SK-N-SH treated with all-trans-retinoic acid at 6 μM for 48 hours (cell line): ENCODE data around the gene BSN.
A peak's percentile ranks its signal among the peaks of the same experiment; 100 is the strongest.

Experiments
- ATAC-seq: fragments of 200-7000 bp; cut with Tn5 transposase; 3 replicates; pipeline ENCODE4 v1.9.1; 2020; ENCODE audit warnings: mild to moderate bottlenecking, moderate library complexity
- ARNTL ChIP-seq: fragments of 450-650 bp; formaldehyde crosslinking; IDR thresholded peaks from 2 replicates; pipeline ENCODE4 v1.5.0; 2020; ENCODE audit warnings: low read depth, mild to moderate bottlenecking, moderate library complexity, borderline replicate concordance
- BACH2 ChIP-seq: fragments of 250-450 bp; sonication (Bioruptor Pico); IDR thresholded peaks from 2 replicates; pipeline ENCODE4 v1.9.0; 2021; ENCODE audit warnings: mild to moderate bottlenecking, borderline replicate concordance
- CSDC2 ChIP-seq: fragments of 250-450 bp; sonication (Bioruptor Pico); IDR thresholded peaks from 2 replicates; pipeline ENCODE4 v1.5.0; 2020; ENCODE audit warnings: mild to moderate bottlenecking, moderate library complexity
- CSRNP3 ChIP-seq: fragments of 250-450 bp; sonication (Bioruptor Pico); IDR thresholded peaks from 2 replicates; pipeline ENCODE4 v1.5.1; 2021; ENCODE audit warnings: mild to moderate bottlenecking, moderate library complexity
- ESRRG ChIP-seq: fragments of 250-450 bp; sonication (Bioruptor Pico); IDR thresholded peaks from 2 replicates; pipeline ENCODE4 v1.6.1; 2021; ENCODE audit warnings: mild to moderate bottlenecking
- GLIS3 ChIP-seq: fragments of 250-450 bp; sonication (Bioruptor Pico); IDR thresholded peaks from 2 replicates; pipeline ENCODE4 v1.5.0; 2020; ENCODE audit warnings: mild to moderate bottlenecking, moderate library complexity
- ISL1 ChIP-seq: fragments of 250-450 bp; sonication (Bioruptor Pico); IDR thresholded peaks from 2 replicates; pipeline ENCODE4 v2.1.2; 2022; ENCODE audit warnings: mild to moderate bottlenecking, moderate library complexity
- OSR1 ChIP-seq: fragments of 250-450 bp; sonication (Bioruptor Pico); IDR thresholded peaks from 2 replicates; pipeline ENCODE4 v1.8.0; 2022; ENCODE audit warnings: moderate library complexity, mild to moderate bottlenecking, inconsistent platforms
- PATZ1 ChIP-seq: fragments of 250-450 bp; sonication (Bioruptor Pico); IDR thresholded peaks from 2 replicates; pipeline ENCODE4 v1.8.0; 2020; ENCODE audit warnings: mild to moderate bottlenecking, moderate library complexity, borderline replicate concordance
- POU6F1 ChIP-seq: fragments of 250-450 bp; sonication (Bioruptor Pico); IDR thresholded peaks from 2 replicates; pipeline ENCODE4 v1.8.0; 2021; ENCODE audit warnings: low read depth, mild to moderate bottlenecking, moderate library complexity, borderline replicate concordance
- PPARA ChIP-seq: fragments of 250-450 bp; sonication (Bioruptor Pico); IDR thresholded peaks from 2 replicates; pipeline ENCODE4 v1.5.0; 2020; ENCODE audit warnings: mild to moderate bottlenecking, borderline replicate concordance
- RARB ChIP-seq: fragments of 250-450 bp; sonication (Bioruptor Pico); IDR thresholded peaks from 2 replicates; pipeline ENCODE4 v1.8.0; 2021; ENCODE audit warnings: mild to moderate bottlenecking, moderate library complexity
- SNAI2 ChIP-seq: fragments of 250-450 bp; sonication (Bioruptor Pico); IDR thresholded peaks from 2 replicates; pipeline ENCODE4 v1.5.0; 2020; ENCODE audit warnings: mild to moderate bottlenecking, moderate library complexity
- TCF4 ChIP-seq: fragments of 250-450 bp; sonication (Bioruptor Pico); IDR thresholded peaks from 2 replicates; pipeline ENCODE4 v1.8.0; 2021; ENCODE audit warnings: mild to moderate bottlenecking, moderate library complexity, borderline replicate concordance
- TOX ChIP-seq: fragments of 250-450 bp; sonication (Bioruptor Pico); IDR thresholded peaks from 2 replicates; pipeline ENCODE4 v1.8.0; 2021; ENCODE audit warnings: mild to moderate bottlenecking, moderate library complexity, borderline replicate concordance
- TSHZ2 ChIP-seq: fragments of 250-450 bp; sonication (Bioruptor Pico); IDR thresholded peaks from 2 replicates; pipeline ENCODE4 v1.5.0; 2020; ENCODE audit warnings: mild to moderate bottlenecking, moderate library complexity
- ZFP3 ChIP-seq: fragments of 250-450 bp; sonication (Bioruptor Pico); IDR thresholded peaks from 2 replicates; pipeline ENCODE4 v1.5.0; 2020; ENCODE audit warnings: mild to moderate bottlenecking, moderate library complexity
- ZFP30 ChIP-seq: fragments of 450-650 bp; formaldehyde crosslinking; IDR thresholded peaks from 2 replicates; pipeline ENCODE4 v1.5.0; 2022; ENCODE audit warnings: mild to moderate bottlenecking, moderate library complexity
- ZNF70 ChIP-seq: fragments of 450-650 bp; formaldehyde crosslinking; IDR thresholded peaks from 2 replicates; pipeline ENCODE4 v1.5.0; 2020; ENCODE audit warnings: mild to moderate bottlenecking, moderate library complexity

Gene BSN

GRCh38 chr3:49673121-49673714 lies 118.9 kb downstream of the BSN start:
- ATAC-seq: no peak
- TF ChIP-seq ESRRG (CRISPR knock-in tag) (no peak), SNAI2 (CRISPR knock-in tag) (no peak), ISL1 (CRISPR knock-in tag) (no peak), CSRNP3 (CRISPR knock-in tag) (no peak), GLIS3 (CRISPR knock-in tag) (no peak), POU6F1 (CRISPR knock-in tag) (no peak), ZNF70 (no peak), CSDC2 (CRISPR knock-in tag) (no peak), ARNTL (no peak), TCF4 (no peak), OSR1 (CRISPR knock-in tag) (no peak), TSHZ2 (CRISPR knock-in tag) (no peak)

- TF ChIP-seq POU6F1 (CRISPR knock-in tag): no peak
- no peak for TF ChIP-seq BACH2 (CRISPR knock-in tag)
- no peak for TF ChIP-seq ZFP3 (CRISPR knock-in tag)
- no peak for TF ChIP-seq ZNF70
- TF ChIP-seq PPARA: no peak
- TF ChIP-seq TCF4: no peak
- TF ChIP-seq ISL1 (CRISPR knock-in tag): no peak
- TF ChIP-seq SNAI2 (CRISPR knock-in tag): no peak
- TF ChIP-seq ZFP30 (CRISPR knock-in tag): no peak
- peak; percentile 92 for ATAC-seq
These were observed 119.6 kb downstream of the BSN start, which contains the start of gene APEH for GRCh38 chr3:49673715-49674496. APEH (plus strand) TSS chr3:49674351; CDS start chr3:49674402, 51 bp downstream.

- ATAC-seq: peak; percentile 60
- TF ChIP-seq OSR1 (CRISPR knock-in tag): no peak
- no peak for TF ChIP-seq ZFP30 (CRISPR knock-in tag)
- TF ChIP-seq POU6F1 (CRISPR knock-in tag): no peak
- TF ChIP-seq ISL1 (CRISPR knock-in tag): no peak
- TF ChIP-seq SNAI2 (CRISPR knock-in tag): no peak
- TF ChIP-seq PATZ1 (CRISPR knock-in tag): no peak
- no peak for TF ChIP-seq ESRRG (CRISPR knock-in tag)
- no peak for TF ChIP-seq RARB (CRISPR knock-in tag)
- TF ChIP-seq TSHZ2 (CRISPR knock-in tag): no peak
- TF ChIP-seq TOX: no peak
- TF ChIP-seq CSDC2 (CRISPR knock-in tag): no peak
- TF ChIP-seq GLIS3 (CRISPR knock-in tag): no peak
- TF ChIP-seq CSRNP3 (CRISPR knock-in tag): no peak
These were observed 120.3 kb downstream of the BSN start for GRCh38 chr3:49674497-49674983.
